ENCODE data around the gene PLA2G4B.

PLA2G4B gene

GRCh38 chr15:41891226-41891625 is 52.6 kb downstream of the PLA2G4B start:
- DNase-seq, result no peak

GRCh38 chr15:41891946-41892345 is 53.3 kb downstream of the PLA2G4B start:
- DNase-seq, result no peak

DNA sequence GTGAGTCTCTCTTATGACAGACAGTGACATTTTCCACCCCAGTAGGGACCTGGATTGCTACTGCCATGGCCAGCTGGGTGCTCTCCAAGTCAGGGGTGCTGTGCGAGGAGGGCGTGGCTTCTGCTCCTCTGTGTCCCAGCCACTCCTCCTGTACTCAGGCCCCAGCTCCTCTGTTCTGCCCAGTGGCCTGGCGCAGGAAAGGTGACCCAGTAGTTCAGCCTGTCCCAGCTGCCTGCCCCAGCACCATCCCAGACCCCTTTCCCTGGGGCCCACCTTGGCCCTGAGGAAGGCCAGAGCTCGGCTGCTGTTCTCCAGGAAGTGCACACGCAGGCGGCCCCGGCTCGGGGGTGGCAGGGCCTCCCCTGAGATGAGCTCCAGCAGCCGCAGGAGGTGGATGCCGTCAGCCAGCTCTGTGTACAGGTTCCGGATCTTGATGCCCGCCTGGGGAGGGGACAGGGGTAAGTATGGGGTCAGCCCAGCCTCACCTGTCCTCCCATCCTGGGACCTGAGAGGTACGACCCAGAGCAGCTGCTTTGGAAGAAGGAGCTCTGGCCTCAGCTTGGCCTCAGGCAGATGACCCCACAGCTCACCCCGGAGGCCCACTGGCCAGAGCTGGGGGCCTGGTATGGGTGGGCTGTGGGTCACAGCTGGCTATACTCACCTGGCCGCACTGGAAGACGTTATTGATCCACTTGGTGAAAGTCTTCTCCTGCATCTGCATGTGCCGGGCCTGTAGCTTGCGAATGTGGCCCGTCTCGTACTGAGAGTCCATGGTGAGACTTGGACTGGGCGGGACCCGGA is 54.2 kb downstream of the PLA2G4B start:
- no peak for DNase-seq

- DNase-seq, result no peak
Observed at GRCh38 chr15:41893422-41894250, 55.0 kb downstream of the PLA2G4B start, which contains the start of gene SPTBN5. Gene SPTBN5 (minus strand): TSS chr15:41894053. CDS start chr15:41893497, 556 bp downstream.

- DNase-seq, result no peak
Observed at GRCh38 chr15:41894251-41894790, 55.7 kb downstream of the PLA2G4B start.

- DNase-seq, result no peak
Observed at GRCh38 chr15:41894791-41895463, 56.3 kb downstream of the PLA2G4B start.

DNA sequence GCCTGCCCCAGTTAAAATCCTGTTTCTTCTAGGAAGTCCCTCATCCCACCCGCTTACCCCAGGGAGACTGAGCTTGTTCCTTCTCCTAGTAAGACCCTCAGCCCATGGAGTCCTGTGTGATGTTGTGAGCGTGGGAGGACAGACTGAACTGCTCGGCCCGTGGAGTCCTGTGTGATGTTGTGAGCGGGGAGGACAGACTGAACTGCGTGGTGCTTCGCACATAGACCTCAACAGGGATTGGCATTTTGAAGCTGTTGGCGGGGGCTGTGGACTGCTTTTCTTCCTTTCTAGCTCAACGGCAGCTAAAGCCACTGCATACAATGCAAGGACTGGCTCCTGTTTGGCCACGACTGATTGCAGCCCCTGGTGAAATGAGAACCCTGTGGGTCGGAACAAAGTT is 56.8 kb downstream of the PLA2G4B start:
- no peak for DNase-seq

GRCh38 chr15:41895957-41896356 is 57.3 kb downstream of the PLA2G4B start:
- DNase-seq, result no peak

DNA sequence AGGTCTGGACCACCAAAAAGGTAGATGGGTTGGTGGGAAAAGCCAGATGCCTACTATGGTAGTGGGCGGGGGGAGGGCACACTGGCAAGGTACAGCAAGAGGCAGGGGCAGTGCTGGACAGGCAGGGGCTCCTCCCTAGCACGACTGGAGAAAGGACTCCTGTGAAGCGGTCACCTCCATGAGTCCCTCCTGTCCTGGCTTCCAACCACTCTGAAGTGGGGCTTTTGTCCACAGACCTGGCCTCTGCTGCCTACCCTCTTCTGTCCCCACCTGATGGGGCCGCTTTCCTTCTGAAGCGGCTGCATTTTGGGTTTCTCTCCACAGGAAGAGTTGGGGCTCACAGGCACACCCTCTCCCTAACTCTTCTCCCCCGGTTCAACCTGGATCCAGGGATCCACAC is 57.9 kb downstream of the PLA2G4B start:
- no peak for DNase-seq

DNA sequence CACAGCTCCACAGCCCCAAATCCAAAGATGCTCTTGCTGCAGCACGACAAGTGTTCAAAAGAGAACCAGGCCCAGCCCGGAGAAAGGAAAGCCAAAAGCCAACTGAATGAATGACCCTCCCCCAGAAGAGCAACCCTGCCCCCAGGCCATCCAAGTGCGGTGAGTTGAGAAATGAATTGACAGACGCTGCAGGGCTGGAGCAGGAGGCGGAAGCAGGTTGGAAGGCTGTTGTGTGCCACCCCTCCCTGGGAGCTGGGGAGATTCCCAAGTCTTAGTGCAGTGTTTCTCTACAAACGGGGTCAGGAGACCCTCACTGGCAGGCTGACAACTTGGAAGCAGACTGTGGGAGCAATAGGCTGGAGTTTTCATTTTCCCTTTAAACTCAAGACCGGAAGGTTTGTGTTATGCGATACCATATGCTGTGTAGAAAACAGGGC is 58.7 kb downstream of the PLA2G4B start:
- no peak for DNase-seq
